GM19324 (cell line): ENCODE results near the gene ANKRD13C.
"Not testable (repeated sequence)": the region's sequence is repeated elsewhere in the genome, so short reads cannot be mapped to it uniquely, and the experiment has no call there.

ENCODE experiments used
- ATAC-seq: cut with Tn5 transposase; IDR thresholded peaks from one replicate; pipeline ENCODE4 v1.9.1; 2021; ENCODE audit warnings: mild to moderate bottlenecking, moderate library complexity; ENCODE audit not compliant: unreplicated experiment, low FRiP score

Gene ANKRD13C

DNA sequence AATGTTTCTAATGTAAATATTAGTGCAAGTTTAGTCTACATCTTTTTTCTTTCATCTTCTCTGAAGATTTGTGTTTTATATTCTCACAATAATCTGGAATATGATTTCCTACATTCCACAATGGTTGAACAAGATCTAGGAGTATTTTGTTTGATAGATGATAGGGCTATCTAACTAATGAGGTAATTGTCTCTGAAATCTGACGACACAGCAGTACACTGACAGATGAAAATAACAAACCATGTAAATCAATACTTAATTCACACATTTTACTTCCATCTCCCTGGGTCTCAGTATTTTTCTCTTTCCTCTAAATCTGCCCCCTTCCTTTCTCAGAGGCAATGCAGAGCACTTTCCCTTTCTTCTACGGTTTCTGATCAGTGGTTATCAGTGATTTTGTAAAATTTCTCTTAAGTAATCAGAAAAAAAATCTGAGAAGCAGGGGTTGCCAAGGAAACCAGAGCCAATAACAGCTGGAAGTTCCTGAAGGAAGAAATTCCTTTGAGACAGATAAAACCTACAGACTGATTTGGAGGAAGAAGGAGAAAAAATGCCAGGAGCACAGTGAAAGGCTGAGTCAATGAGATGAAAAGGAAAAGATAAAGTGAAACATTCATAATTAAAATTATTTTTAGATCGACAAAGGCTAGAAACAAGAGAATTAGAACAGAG lies 7.3 kb upstream of the ANKRD13C start:
- no peak for ATAC-seq

DNA sequence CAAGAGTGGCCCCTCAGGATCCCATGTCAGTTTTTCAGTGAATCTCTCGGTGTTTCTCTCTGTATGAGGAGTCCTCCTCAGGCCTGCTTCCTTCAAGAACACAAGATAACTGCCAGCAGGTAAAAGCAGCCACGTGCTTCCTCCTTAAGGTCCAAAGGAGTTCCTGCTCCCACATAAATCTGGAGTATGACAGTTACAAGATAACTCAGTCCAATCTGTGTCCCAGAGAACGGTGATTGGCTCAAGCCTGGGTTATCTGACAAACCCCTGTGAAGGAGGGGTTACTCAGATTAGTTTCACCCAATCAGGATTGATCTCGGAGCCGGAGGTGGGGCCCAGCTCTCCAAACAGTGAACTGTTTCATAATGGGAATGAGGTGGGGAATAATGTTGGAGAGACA lies 5.8 kb upstream of the ANKRD13C start:
- ATAC-seq: no peak

DNA sequence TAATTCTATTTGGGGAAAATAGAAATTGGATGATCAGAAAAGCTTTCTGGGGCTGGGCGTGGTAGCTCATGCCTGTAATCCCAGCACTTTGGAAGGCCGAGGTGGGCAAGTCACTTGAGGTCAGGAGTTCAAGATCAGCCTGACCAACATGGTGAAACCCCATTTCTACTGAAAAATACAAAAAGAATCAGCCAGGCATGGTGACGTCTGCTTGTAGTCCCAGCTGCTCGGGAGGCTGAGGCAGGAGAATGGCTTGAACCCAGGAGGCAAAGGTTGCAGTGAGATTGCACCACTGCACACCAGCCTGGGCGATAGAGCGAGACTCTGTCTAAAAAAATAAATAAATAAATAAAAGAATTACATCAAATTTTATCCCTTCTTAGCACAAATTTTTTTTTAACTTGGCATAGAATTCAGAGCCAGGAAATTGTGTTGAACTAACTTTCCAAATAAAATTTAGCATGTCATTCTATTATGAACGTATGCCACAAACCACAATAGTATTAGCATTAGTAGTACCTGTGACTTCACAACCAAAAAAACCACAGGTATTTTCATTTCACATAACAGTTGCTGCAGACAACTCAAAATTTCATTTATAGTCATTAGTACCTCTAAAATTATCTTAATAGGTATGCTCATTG lies 4.5 kb upstream of the ANKRD13C start:
- no peak for ATAC-seq

DNA sequence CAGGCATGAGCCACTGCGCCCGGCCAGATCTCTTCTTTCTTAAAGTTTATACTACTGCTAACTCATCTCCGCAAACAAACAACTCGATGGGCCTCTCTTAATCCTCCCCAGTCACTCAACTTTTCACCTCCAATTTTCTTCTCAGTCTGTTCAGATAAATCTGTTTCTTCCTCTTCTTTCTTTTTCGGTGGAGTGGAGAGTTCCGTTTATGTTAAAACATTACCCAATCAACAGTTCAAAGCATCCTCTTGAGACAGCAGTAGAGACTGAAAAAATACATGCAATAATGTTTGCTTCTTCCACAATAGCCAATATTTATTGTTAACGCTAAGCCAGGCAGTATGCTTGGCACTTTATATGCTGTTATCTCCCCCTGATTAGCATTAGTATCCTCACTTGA lies 1.4 kb upstream of the ANKRD13C start:
- ATAC-seq: no peak

DNA sequence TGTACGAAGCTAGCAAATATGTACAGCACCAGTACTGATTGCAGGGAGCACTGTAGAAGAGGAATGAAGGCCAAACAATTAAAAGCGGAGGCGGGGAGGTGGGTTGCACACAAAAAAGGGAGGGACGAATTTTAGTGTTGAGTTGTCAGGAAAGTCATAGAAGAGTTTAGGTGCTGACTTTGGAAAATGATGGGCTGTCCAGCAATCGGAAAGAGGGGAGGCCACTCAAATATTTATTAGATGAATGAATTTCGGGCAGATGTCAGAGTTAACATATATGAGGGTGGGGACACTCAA lies 537 bp upstream of the ANKRD13C start:
- ATAC-seq: no peak

DNA sequence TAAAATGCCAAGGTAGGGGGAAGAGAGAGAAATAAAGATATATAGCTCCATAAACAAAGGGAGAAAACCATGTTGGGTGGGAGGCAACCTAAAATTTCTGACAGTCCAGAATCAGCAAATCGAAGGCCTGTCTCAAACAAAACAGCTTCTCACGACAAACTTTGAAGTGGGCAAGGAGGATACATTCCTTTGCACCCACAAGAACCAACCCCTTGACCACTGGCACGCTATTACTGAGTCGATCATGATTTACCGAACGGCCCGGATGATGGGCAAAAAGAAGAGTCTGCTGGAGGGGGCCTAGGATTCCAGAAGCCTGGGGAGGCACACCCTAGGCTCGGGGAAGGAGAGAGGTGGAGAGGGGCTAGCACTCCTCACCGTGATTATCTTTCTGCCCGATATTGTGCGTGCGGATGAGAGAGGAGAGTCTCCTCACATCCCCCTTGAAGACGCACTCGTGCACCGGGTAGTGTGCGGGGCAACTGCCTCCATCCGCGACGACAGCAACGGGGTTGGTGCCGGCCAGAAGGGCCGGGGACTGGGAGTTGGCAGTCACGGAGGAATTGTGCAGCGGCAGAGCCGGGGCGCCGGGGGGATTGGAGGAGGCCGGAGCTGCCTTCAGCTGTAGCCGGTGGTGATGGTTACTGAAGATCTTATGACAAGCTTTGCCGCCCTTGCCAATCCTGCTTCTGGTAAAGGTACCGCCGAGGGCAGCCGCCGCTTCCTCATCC lies 756 bp downstream of the ANKRD13C start:
- ATAC-seq: peak; percentile 44

DNA sequence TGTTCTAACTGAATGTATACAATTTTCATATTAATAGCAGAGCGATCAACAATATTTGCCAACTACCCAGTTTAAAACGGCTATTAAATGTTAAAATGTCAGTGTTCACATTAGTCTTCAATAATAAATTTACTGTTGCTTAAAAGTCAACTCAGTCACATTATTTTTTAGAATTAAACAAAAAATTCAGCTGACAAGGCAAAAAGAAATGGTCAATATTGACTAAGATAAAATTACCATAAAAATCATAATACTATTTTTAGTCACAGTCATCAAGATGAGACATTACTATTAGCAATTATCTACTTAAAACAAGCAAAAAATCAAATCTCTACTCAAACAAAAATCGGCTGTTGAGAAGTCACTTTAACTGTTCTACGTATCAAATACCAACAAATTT lies 1.5 kb downstream of the ANKRD13C start:
- ATAC-seq: no peak

DNA sequence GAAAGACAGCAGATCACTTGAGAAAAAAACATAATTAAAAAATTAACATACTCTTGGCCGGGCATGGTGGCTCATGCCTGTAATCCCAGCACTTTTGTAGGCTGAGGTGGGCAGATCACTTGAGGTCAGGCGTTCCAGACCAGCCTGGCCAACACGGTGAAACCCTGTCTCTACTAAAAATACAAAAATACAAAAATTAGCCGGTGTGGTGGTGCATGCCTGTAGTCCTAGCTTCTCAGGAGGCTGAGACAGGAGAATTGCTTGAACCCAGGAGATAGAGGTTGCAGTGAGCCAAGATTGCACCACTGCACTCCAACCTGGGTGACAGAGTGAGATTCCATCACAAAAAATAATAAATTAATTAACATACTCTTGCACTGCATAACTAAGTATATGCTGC lies 4.7 kb downstream of the ANKRD13C start:
- not testable (repeated sequence) for ATAC-seq

DNA sequence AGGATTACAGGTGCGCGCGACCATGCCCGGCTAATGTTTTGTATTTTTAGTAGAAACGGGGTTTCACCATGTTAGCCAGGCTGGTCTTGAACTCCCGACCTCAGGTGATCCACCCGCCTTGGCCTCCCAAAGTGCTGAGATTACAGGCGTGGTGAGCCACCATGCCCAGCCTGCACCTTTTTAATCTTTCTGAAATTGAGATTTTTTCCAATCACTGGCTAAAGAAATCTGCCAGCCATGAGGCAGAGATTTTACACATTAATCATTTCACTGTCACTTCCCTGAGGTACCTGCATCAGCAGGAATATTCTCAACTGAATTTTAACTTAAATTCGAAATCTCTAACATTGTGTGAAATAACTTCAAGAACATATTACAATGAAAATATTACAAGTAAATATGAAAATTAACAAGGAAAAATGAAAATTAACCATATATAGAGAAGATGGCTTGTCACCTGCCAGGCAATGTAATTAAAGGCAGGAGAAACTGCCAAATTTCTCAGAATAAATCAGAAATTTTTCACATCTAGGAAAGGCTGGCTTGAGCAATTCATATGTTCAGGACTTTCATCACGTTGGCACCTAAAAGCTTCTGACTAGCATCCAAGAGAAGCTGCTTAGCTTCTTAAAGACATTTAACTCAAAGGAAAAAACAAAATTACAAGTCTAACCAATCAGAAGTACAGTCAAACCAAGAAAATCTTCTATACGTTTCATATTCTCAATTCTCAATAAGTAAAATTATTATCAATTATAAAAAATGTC lies 5.9 kb downstream of the ANKRD13C start:
- ATAC-seq: no peak

DNA sequence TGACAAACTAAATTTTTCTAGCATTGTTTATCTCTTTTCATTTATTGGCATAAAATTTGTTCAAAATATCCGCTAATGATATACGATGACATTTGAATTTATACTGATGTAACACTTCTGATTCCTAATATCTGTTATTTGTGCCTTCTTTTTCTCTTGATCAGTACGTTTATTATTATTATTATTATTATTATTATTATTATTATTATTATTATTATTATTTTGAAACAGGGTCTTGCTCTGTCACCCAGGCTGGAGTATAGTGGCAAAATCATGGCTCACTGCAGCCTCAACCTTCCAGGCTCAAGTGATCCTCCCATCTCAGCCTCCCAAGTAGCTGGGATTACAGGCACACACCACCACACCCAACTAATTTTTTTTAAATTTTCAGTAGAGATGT lies 14.9 kb downstream of the ANKRD13C start:
- ATAC-seq: not testable (repeated sequence)

DNA sequence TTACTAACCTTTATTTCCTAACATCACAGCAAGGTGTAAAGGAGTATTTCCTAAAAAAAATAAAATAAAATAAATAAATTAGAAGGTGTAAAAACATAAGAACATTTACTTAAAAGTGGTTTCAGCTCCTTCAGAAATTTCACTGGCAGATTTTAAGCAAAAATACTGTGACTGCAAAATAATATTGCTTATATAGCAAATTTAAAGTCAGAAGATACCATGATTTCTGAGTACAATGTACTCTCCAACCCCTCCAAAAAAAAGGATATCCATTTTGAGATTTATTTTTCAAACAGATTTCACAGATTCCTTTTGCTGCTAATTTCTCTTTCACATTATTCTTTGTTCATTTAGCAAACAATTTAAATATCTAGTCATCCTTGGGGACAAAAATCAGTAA lies 18.5 kb downstream of the ANKRD13C start:
- ATAC-seq: no peak

DNA sequence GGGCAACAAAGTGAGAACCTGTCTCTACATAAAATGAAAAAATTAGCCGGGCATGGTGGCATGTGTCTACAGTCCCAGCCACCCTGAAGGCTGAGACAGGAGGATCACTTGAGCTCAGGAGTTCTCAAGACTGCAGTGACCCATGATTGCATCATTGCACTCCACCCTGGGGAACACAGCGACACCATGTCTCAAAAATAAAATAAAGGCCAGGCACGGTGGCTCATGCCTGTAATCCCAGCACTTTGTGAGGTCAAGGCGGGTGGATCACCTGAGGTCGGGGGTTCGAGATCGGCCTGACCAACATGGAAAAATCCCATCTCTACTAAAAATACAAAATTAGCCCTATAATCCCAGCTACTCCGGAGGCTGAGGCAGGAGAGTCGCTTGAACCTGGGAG lies 20.1 kb downstream of the ANKRD13C start:
- ATAC-seq: no peak

DNA sequence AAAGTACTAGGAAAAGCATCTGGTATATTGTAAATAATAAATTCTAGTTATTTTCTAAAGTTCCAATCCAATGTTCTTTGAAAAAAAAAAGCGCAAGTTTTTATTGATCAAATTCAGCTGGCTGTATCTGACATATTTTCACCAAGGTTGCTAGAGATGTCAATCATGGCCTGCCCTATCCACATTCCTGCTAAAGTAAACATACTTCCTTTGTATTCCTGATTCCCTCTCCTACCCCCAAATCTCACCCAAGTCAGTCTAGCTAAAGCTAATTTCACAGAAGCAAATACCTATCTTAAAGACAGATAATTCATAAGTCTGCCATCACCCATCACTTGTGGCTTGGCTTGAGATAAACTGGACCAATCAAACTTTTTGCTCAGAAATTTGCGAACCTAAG lies 21.3 kb downstream of the ANKRD13C start:
- no peak for ATAC-seq

DNA sequence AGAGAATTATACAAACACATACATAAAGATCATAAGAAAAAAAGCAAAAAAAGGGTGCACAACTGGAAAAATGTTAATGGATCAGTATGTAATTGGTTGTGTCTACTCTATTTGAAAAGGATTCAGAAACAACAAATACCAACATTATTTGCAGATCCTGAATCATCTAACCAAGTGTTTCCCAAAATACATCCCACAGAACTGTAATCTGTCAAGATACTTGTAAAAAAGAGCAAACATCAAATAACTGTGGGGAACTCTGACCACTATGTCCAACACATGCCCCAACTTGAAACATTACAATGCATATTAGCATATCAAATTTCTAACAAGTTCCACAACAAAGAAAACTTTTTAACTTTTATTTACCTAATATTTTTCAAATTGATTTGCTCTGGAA lies 22.6 kb downstream of the ANKRD13C start:
- ATAC-seq: no peak

DNA sequence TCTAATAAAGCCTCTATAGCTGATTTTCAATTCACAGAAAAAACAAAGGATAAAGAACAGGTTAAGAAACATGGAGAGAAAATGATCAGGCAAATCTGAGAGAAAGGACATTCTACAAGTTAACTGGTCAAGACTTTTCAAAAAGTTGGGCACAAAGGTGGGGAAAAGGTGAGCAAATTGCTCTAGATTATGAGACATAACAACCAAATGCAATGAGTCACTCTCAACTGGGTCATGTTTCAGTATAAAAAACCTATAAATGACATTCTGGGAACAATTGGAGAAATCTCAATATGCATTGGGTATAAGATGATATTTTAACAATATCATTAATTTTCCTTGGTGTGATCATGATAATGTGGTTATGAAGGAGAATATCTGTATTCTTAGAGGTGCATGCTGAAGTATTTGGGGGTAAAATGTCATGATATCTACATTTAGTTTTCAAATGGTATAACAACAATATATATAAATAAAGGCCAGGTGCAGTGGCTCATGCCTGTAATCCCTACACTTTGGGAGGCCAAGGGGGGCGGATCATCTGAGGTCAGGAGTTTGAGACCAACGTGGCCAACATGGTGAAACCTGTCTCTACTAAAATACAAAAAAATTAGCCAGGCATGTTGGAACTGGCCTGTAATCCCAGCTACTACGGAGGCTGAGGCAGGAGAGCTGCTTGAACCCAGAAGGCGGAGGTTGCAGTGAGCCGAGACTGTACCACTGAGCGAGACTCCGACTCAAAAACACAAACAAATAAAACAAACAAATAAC lies 27.0 kb downstream of the ANKRD13C start:
- no peak for ATAC-seq

DNA sequence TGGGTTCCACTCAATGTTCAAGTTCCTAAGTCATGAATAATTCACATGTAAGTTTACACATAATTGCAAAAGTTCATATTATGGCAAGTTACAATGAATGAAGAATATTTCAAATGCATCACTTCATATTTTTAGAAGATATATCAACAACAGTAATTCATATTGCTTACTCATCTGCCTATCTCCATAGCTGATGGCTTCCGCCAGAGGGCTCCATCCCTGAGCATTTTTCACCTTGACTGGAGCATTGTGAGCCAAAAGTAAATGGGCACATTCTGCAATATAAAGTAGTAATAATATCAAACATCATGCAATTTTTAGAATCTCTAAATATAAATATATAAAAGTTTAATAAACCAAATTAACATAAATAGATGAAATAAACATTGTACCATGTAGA lies 29.8 kb downstream of the ANKRD13C start:
- ATAC-seq: no peak

DNA sequence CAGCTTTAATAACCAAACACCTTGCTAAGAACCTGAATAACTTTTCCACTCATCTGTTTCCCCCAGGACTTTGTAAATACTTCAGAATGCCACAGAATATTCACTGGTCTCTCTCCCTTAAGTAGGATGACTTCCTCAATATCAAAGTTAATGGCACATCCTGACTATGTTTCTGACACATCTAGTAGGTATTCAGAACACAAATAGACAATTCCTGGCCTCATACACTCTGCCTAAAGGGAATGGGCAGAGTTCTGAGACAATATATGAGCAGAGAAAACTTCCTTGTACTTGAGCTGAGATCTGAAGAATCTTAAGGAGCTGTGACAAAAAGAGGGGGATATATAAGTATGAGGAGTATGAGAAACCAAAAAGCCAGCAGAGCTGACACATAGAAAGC lies 34.8 kb downstream of the ANKRD13C start:
- no peak for ATAC-seq

DNA sequence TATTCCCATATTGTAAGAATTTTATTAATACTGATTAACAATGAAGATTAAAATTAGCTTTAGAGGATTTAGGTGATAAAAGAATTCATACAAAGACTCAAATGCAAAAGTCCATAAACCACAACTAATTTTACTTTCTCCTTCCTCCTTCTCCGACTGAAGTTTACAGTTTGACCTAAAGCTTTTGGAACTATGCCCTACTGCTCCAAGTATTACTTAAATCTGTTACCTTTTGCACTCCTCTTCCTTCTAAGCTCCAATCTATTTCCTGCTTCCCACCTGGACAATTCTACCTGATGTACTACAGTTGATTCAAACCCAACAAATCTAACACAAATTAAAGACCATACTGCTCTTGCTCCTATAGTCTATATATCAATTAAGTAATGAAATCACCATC lies 36.3 kb downstream of the ANKRD13C start:
- ATAC-seq: no peak

DNA sequence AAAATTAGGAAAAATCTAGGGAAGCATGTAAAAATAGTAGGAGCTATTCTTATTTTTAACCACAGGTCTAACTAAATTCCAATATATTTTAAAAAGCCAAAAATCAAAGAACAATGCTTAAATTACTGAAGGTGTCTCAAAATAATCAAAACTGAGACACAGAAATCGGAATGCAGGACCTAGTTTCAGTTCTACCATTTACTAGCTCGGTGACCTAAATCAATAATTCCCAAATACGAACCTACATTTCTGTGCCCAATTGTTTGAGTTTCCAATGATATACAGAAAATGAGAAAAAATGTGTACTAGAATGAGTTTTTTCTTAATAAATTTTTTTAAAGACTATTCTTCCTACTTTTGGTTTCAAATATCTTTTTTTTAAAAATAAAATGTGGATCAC lies 37.4 kb downstream of the ANKRD13C start:
- no peak for ATAC-seq

DNA sequence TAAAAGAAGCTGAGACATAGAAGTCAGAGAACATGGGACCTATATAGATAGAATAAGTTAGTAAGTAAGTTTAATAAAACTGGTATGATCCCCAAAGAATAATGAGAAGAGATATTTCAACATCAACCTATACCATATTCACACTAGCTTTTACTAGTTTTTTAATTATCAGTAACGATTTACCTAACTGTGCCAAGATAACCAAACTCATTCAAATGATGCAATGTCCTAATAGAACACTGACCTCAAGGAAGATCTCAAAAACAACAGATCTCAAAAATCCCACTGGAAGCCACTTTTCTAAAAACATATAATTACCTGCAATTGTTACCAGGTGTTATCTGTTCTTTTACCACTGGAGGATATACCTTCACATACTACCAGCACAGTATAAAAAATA lies 38.7 kb downstream of the ANKRD13C start:
- ATAC-seq: no peak
